Adipose tissue (tissue), 3 donors: ENCODE data around the gene CSH2. TPM values are rescaled to one million over a fixed set of nuclear protein-coding genes. Genes with fewer than 3 reads are reported as not detected.
"Not testable (repeated sequence)": the region's sequence is repeated elsewhere in the genome, so short reads cannot be mapped to it uniquely, and the experiment has no call there.

ENCODE experiments used
- H3K27ac ChIP-seq: one replicate; pipeline ENCODE4 v1.5.1; 2013; ENCODE audit warnings: low read depth, low read length
- WGBS, 3 donors: extraction: QIAGEN DNeasy Blood & Tissue Kit; methylation state at CpG; one replicate each; pipeline ENCODE4 v1.1.7; 2013; 5-methylcytosine and 5-hydroxymethylcytosine counted together
- polyA plus RNA-seq, 3 donors: library from polyadenylated mRNA; stranded (reverse); fragments of 200-250 nt; gene quantifications; one replicate each; pipeline ENCODE4 v1.2.3, GENCODE V29; 2013
- donor health status: healthy with polysubstance abuse.
- donor health status: Bipolar disorder and iron deficiency.
- donor health status: healthy.

CSH2 gene
- polyA plus RNA-seq, 3 donors: not detected

DNA sequence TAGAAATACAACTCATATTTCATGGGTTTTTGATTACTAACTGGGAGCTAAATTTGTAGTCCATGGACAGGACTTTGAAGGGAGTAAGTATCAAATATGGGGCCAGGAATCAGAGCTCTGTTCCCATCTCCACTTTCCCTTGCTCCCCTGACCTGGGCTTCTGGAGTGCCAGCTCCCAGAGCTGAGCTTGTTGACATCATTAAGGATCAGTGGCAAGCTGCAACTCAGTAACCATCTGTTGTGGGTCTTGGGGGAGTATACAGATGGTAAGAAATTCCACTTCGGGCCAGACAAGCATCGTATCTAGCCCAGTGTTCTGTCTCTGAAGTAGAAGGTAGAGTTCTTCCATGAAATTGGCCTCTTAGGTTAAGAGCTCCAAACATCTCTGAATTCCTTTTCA lies 28.5 kb upstream of the CSH2 start:
- 68 to 90% (median 88%) methylated on average over 2 of the region's 2 CpGs for WGBS, 3 donors
- not testable (repeated sequence) for H3K27ac ChIP-seq

DNA sequence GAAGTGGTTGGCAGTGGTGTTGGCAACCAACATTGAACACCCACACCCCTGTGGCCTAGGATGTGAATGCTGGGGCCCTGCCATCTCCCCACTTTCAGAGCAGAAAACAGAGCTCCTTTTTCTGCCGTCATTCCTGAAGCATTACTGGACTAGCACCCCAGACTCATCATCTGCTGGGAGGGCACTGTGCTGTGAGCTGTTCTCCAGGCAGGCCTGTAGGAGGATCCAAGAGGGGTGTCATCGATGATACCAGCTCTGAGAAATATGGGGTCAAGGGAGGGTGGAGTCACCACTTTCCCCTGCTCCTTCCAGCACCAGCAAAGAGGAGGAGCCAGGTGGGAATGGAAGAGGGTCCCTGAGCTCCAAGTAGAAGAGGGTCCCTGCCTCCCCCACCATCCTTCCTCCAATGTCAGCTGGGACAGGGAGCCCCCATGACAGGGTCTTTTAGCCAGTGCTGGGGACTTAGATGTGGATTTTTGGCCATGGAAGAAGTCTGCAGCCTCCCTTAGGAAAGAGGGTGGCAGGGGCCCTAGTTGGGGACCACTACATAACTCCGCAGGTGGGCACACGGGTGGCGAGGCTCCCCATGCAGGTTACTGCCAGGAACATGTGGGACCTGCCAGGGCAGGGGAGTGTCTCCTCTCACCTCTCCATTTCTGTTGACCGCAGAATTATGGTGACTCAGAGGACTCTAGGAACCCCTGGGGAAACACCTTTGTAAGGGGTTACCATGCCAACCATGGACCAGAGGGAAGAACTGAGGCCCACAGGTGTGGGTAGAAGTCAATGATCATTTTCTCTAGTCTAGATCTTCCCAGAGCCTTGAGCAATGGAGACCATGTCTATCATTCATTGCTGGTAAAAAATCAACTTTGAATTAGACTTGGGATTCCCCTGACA lies 25.7 kb upstream of the CSH2 start:
- 81 to 88% (median 85%) methylated on average over 6 of the region's 6 CpGs for WGBS, 3 donors

DNA sequence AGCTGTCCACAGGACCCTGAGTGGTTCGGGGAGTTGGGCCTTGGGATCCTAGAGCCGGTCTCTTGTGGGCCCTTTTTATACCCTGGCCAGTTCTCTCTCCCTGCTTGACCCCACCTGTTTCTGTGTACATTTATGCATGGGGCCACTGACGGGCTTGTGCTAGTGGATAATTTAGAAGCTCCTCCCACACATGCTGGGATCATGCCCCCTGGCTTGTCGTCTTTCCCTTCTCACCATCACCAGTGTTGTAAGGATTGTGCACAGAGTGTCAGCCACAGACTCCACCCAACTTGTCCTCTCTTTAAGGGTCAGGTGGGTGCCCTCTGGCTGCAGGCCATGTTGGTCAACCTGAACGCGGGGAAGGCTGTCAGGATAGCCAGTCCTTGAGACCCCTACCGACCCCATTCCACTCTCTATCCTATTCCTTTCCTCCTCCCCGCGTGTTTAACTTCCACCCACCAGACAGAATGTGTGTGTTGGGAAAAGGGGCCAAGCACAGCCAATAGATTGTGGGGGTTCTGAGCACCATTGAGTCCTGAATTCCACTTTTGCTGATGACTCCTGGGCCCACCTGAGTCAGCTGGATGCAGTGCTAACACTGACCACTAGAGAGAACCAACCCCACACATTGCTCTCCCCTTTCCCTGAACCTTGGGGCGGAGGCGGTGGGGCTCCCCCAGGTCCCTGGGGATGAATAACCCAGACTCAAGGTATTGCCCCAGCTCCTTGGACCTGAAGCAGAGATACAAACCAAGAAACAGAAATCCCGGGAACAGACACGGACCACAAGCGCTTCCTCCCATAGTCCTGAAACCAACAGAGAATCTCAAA lies 23.3 kb upstream of the CSH2 start, which contains the start of gene CSH1:
TSS of gene CSH1 (minus strand) at position 51 of the 831 bp plus-strand sequence. CDS start 63 bp downstream, outside the sequence.
- WGBS, 3 donors: 88 to 92% (median 88%) methylated on average over 5 to 10 of the region's 14 CpGs

More for the DNA sequence above, 25.7 kb upstream of the CSH2 start:
- not testable (repeated sequence) for H3K27ac ChIP-seq

DNA sequence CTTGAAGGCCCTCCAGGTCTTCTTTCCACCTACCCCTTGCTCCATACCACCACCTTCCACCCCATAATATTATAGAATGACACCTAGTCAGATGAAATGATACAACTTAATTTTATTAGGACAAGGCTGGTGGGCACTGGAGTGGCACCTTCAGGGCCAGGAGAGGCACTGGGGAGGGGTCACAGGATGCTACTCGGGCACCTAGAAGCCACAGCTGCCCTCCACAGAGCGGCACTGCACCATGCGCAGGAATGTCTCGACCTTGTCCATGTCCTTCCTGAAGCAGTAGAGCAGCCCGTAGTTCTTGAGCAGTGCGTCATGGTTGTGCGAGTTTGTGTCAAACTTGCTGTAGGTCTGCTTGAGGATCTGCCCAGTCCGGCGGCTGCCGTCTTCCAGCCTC lies 21.3 kb upstream of the CSH2 start:
- WGBS, 3 donors: 90 to 97% (median 91%) methylated on average over 5 to 8 of the region's 10 CpGs
- not testable (repeated sequence) for H3K27ac ChIP-seq

More for the DNA sequence above, 23.3 kb upstream of the CSH2 start, which contains the start of gene CSH1:
- not testable (repeated sequence) for H3K27ac ChIP-seq

DNA sequence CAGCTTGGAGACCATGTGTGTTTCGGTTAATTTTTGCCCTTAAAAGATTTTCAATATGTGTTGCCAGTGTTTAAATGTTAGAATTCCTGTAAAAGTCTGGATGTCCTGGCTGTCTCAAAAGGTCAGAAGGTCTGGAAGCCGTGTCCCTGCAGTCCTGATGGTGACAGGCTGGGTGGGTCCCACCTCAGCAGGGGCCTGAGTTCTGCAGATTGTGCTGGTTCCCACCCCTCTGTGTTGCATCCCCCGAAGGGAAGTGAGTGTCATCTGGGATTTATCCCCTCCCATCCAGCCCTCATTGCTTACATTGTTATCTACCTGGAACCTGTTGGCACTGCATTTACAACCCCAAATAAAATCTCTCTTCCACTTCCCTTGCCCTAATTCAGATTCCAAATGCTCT lies 20.5 kb upstream of the CSH2 start:
- not testable (repeated sequence) for H3K27ac ChIP-seq
- WGBS, 3 donors: 64 to 68% (median 64%) methylated on average over 3 of the region's 3 CpGs

DNA sequence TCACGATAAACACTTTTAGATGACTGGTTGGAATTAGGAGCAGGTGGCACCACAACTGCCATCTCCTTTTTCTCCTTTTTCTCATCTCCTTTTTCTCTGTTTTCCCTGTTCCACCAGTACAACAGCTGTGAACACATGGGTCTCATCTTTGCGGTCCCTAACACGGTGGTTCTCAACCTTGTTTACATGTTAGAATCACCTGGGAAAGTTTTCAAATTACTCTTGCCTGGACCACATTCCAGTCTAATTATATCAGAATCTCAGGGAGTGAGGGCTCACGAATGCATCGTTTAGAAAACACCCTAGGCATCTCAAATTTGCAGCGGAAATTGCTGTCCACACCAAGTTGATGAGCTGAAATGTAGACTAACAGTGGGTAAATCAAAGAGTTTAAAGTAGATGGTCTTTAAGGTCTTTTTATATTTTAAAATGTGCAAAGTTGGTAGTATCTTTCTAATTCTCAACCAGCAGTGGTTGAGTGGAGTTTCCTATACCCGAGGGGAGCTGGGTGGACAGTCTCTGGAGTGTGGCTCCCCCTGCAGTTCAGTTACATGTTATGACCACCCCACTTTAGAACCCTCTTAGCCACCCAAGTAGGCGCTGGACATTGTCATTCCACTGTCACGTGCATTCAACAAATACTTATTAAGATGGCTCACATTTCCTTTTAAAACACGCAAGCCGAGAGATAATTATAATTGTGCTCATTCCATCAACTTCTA lies 19.0 kb upstream of the CSH2 start:
- not testable (repeated sequence) for H3K27ac ChIP-seq
- 62 to 64% (median 64%) methylated on average over 10 to 11 of the region's 11 CpGs for WGBS, 3 donors

DNA sequence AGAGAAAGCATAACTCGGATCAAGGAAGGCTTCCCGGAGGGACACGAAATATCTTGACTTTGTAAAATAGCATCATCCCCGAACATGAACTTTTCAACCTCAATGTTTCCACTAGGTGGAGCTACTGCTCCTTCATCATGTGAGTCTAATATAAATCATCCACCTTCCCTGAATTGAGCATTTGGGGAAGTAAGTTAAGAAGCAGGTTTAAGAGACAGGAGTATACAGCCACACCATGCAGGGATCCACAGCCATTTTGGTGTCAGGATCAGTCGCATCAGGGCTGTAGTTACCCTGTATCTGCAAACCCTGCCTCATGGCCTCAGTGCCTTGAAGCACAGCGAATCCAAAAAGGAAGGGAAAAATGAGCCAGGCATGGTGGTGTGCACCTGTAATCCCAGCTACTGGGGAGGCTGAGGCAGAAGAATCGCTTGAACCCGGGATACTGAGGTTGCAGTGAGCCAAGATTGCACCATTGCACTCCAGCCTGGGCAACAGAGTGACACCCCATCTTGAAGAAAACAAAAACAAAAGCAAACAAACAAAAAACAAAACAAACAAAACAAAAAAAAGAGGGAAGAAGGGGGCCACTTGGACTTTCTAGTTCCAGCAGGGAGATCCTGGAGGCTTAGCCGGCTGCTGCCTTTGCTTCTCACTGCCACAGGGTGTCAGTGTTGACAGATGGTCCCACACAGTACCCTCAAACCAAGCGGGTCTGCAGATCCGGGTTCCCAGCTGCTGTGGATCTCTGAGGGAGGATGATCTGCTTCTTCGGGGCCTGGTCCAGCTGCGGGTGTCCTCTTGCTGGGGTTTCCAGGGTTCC lies 15.8 kb upstream of the CSH2 start:
- H3K27ac ChIP-seq: not testable (repeated sequence)
- WGBS, 3 donors: 28 to 35% (median 33%) methylated on average over 13 of the region's 13 CpGs

DNA sequence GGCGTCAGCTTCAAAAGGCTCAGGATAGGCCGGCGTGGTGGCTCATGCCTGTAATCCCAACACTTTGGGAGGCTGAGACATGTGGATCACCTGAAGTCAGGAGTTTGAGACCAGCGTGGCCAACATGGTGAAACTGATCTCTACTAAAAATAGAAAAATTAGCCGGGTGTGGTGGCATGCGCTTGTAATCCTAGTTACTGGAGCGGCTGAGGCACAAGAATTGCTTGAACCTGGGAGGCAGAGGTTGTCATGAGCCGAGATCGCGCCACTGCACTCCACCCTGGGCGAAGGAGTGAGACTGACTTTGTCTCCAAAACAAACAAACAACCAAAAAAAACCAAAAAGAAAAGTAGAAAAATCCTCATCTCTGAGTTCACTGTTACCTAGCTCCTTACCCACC lies 11.6 kb upstream of the CSH2 start:
- not testable (repeated sequence) for H3K27ac ChIP-seq
- 93 to 94% (median 93%) methylated on average over 11 of the region's 11 CpGs for WGBS, 3 donors

DNA sequence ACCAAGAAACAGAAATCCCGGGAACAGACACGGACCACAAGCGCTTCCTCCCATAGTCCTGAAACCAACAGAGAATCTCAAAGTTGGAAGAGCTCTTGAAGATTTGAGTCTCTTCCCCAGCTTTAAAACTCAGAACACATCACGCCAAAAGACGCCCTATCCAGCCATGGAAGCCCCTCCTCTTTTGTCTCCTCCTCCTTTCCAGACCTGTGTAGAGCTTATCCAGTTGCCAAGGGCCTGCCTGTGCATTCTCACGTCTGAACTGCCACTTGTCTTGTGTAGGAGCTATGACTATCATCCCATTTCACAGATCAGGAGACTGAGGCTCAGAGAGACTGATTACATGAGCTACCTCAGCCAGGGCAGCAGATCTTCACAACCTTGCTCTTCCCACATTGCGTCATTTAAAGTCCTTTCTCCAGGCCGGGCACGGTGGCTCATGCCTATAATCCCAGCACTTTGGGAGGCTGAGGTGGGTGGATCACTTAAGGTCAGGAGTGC lies 9.2 kb upstream of the CSH2 start:
- H3K27ac ChIP-seq: not testable (repeated sequence)
- 77 to 82% (median 78%) methylated on average over 9 of the region's 9 CpGs for WGBS, 3 donors

DNA sequence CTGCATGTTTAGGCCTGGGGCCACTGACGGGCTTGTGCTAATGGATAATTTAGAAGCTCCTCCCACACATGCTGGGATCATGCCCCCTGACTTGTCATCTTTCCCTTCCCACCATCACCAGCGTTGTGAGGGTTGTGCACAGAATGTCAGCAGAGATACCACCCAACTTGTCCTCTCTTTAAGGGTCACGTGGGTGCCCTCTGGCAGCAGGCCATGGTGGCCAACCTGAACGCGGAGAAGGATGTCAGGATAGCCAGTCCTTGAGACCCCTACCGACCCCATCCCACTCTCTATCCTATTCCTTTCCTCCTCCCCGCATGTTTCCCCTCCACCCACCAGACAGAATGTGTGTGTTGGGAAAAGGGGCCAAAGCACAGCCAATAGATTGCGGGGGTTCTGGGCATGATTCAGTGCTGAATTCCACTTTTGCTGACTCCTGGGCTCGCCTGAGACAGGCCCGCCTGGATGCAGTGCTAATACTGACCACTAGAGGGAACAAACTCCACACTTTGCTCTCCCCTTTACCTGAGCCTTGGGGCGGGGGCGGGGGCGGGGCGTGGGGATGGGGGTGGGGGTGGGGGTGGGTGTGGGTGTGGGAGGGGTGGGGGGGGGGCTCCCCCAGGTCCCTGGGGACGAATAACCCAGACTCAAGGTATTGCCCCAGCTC lies 8.6 kb upstream of the CSH2 start, which contains the start of gene GH2:
TSS of gene GH2 (minus strand) at position 10 of the 667 bp plus-strand sequence. CDS start 143 bp downstream, outside the sequence.
- H3K27ac ChIP-seq: no peak within 1 kb of the TSS
- WGBS, 3 donors: 28 to 43% (median 36%) methylated on average over 12 to 15 of the region's 15 CpGs

DNA sequence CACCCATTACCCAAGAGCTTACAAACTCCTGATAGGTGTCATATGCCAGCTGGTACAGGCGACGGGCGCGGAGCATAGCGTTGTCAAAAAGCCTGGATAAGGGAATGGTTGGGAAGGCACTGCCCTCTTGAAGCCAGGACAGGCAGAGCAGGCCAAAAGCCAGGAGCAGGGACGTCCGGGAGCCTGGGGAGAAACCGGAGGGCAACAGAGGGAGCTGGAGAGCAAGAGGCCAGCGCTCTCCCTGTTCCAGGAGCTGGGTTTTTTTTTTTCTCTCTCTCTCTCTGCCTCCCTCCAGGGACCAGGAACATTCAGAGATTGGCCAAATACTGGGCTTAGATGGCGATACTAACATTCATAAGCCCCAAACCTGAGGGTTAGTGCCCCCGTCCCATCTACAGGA lies 7.9 kb upstream of the CSH2 start:
- H3K27ac ChIP-seq: not testable (repeated sequence)
- WGBS, 3 donors: 63 to 79% (median 66%) methylated on average over 11 of the region's 11 CpGs

DNA sequence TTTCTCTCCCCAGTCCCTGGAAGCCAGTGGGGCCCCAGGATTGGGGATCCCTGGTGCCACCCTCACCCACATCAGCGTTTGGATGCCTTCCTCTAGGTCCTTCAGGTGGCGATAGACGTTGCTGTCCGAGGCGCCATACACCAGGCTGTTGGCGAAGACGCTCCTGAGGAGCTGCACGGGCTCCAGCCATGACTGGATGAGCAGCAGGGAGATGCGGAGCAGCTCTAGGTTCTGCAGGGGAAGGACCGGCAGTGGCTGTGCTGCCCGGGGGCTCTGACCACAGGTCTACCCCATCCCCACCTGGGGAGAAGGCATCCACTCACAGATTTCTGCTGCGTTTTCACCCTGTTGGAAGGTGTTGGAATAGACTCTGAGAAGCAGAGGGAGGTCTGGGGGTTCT lies 7.2 kb upstream of the CSH2 start:
- no peak overlapping the region for H3K27ac ChIP-seq
- 75 to 86% (median 85%) methylated on average over 12 of the region's 12 CpGs for WGBS, 3 donors

DNA sequence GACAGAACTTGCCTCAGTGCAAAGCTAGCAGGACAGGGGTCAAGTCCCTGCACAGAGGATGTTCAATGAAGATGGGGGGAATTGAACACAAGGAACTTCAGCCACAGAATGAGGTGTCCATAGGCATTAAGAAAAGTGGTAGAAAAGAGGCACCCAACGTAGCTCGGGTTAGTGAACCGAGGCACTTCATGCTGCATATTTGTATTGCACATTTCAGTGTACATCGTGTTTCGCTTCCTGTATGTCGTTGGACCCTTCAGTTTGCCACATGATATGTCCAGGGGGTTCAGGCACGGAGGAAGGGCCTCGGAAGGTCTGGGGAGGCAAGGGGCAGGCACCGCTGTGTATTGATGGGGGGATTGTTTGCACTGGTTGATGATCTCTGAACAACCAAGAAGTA lies 4.9 kb upstream of the CSH2 start:
- not testable (repeated sequence) for H3K27ac ChIP-seq
- WGBS, 3 donors: 78 to 90% (median 86%) methylated on average over 9 of the region's 9 CpGs

DNA sequence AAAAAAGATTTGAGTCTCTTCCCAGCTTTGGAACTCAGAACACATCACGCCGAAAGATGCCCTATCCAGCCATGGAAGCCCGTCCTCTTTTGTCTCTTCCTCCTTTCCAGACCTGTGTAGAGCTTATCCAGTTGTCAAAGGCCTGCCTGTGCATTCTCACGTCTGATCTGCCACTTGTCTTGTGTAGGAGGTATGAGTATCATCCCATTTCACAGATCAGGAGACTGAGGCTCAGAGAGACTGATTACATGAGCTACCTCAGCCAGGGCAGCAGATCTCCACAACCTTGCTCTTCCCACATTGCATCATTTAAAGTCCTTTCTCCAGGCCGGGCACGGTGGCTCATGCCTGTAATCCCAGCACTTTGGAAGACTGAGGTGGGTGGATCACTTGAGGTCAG lies 1.2 kb upstream of the CSH2 start:
- not testable (repeated sequence) for H3K27ac ChIP-seq
- 87 to 91% (median 90%) methylated on average over 6 of the region's 6 CpGs for WGBS, 3 donors

DNA sequence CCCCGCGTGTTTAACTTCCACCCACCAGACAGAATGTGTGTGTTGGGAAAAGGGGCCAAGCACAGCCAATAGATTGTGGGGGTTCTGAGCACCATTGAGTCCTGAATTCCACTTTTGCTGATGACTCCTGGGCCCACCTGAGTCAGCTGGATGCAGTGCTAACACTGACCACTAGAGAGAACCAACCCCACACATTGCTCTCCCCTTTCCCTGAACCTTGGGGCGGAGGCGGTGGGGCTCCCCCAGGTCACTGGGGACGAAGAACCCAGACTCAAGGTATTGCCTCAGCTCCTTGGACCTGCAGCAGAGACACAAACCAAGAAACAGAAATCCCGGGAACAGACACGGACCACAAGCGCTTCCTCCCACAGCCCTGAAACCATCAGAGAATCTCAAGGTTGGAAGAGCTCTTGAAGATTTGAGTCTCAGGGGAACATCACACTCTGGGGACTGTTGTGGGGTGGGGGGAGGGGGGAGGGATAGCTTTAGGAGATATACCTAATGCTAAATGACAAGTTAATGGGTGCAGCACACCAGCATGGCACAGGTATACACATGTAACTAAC lies 667 bp upstream of the CSH2 start:
- 74 to 80% (median 74%) methylated on average over 6 of the region's 8 CpGs for WGBS, 3 donors
- not testable (repeated sequence) for H3K27ac ChIP-seq

DNA sequence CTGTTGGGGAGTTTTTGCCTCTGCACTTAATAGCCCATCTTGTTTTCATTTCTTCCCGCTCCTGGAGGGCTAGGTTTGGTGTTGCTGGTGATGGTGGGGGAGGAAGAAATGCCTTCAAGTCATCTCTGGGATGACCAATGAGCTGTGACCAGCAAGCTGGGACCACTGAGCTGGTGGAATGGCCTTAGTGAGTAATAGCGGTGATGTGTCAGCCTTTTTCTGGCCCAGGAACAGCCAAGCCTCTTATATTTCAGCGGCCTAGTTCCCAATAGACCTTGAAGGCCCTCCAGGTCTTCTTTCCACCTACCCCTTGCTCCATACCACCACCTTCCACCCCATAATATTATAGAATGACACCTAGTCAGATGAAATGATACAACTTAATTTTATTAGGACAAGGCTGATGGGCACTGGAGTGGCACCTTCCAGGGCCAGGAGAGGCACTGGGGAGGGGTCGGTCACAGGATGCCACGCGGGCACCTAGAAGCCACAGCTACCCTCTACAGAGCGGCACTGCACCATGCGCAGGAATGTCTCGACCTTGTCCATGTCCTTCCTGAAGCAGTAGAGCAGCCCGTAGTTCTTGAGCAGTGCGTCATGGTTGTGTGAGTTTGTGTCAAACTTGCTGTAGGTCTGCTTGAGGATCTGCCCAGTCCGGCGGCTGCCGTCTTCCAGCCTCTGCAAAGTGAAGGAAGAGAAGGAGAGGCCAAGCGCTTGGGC lies 1.7 kb downstream of the CSH2 start:
- 87 to 97% (median 96%) methylated on average over 12 to 14 of the region's 15 CpGs for WGBS, 3 donors
- not testable (repeated sequence) for H3K27ac ChIP-seq
